ENCODE measurements around the gene DYNC1H1. TPM values are rescaled to one million over a fixed set of nuclear protein-coding genes. Genes with fewer than 3 reads are reported as not detected.
A peak's percentile ranks its signal among the peaks of the same experiment; 100 is the strongest.

The DYNC1H1 gene
- total and polyA plus RNA-seq, 2 of the 13 experiments (the other 11 are each of a cell fraction or from before 2014, with no cell fraction given), result 74.4 to 239 TPM

DNA sequence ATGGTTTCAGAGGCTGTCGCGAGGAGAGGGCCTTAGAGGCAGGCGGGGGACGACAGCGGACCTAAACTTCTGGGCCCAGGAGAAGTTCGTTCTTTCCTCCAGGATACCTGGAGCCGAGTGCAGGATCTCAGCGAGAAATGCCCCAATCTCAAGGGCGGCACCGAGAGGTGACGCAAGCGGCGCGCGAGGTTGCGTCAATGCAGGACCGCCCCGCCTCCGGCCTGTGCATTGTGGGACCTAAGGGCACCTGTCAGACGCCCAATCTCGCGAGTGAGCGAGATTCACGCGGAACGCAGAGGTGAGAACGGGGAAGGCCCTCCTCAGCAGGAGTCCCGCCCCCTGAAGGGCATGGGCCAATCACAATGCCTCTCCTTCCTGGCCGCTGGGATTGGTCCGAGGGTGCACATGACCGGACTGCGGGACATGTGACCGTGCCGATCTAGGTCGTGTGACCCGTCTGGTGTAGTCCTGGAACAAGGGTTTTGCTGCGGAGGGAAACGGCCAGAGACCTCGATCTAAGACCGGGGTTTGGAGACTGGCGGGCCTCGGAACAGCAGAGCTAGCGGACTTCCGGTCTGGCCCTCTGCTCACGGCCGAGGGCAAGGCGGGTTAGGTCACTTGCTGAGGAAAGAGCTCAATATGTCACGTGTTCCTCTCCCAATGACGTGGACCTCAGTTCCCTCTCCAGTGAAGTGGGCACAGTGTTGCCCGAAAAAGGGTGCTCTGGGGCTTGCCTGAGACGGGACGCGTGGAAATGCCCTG, 16.3 kb upstream of the DYNC1H1 start (continued):
- TF ChIP-seq, protein P1, sequence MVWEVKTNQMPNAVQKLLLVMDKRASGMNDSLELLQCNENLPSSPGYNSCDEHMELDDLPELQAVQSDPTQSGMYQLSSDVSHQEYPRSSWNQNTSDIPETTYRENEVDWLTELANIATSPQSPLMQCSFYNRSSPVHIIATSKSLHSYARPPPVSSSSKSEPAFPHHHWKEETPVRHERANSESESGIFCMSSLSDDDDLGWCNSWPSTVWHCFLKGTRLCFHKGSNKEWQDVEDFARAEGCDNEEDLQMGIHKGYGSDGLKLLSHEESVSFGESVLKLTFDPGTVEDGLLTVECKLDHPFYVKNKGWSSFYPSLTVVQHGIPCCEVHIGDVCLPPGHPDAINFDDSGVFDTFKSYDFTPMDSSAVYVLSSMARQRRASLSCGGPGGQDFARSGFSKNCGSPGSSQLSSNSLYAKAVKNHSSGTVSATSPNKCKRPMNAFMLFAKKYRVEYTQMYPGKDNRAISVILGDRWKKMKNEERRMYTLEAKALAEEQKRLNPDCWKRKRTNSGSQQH (CRISPR knock-in tag; IDR thresholded peaks at IDR 0.05; ENCODE audit: low read depth), result peak; percentile 62; the same call in 1 of the 2 replicates
- TF ChIP-seq, protein P2, sequence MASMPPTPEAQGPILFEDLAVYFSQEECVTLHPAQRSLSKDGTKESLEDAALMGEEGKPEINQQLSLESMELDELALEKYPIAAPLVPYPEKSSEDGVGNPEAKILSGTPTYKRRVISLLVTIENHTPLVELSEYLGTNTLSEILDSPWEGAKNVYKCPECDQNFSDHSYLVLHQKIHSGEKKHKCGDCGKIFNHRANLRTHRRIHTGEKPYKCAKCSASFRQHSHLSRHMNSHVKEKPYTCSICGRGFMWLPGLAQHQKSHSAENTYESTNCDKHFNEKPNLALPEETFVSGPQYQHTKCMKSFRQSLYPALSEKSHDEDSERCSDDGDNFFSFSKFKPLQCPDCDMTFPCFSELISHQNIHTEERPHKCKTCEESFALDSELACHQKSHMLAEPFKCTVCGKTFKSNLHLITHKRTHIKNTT (CRISPR knock-in tag; IDR thresholded peaks at IDR 0.05), result 0 out of 2 replicates have a peak, but pooled peaks have one; percentile 54
- TF ChIP-seq, protein P3, sequence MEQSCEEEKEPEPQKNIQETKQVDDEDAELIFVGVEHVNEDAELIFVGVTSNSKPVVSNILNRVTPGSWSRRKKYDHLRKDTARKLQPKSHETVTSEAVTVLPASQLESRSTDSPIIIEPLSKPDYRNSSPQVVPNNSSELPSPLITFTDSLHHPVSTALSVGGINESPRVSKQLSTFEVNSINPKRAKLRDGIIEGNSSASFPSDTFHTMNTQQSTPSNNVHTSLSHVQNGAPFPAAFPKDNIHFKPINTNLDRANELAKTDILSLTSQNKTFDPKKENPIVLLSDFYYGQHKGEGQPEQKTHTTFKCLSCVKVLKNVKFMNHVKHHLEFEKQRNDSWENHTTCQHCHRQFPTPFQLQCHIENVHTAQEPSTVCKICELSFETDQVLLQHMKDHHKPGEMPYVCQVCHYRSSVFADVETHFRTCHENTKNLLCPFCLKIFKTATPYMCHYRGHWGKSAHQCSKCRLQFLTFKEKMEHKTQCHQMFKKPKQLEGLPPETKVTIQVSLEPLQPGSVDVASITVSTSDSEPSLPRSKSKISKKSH (CRISPR knock-in tag; IDR thresholded peaks at IDR 0.05; ENCODE audit: borderline replicate concordance), result peak; percentile 86; the same call in 1 of the 2 replicates
- TF ChIP-seq MIXL1 (CRISPR knock-in tag; IDR thresholded peaks at IDR 0.05), result peak; percentile 69
- TF ChIP-seq SOX5 (CRISPR knock-in tag; IDR thresholded peaks at IDR 0.05; ENCODE audit: borderline replicate concordance), result peak; percentile 59; the same call in 1 of the 2 replicates
- TF ChIP-seq, protein P4, sequence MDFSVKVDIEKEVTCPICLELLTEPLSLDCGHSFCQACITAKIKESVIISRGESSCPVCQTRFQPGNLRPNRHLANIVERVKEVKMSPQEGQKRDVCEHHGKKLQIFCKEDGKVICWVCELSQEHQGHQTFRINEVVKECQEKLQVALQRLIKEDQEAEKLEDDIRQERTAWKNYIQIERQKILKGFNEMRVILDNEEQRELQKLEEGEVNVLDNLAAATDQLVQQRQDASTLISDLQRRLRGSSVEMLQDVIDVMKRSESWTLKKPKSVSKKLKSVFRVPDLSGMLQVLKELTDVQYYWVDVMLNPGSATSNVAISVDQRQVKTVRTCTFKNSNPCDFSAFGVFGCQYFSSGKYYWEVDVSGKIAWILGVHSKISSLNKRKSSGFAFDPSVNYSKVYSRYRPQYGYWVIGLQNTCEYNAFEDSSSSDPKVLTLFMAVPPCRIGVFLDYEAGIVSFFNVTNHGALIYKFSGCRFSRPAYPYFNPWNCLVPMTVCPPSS (IDR thresholded peaks at IDR 0.05), result no peak
- TF ChIP-seq, protein P5, sequence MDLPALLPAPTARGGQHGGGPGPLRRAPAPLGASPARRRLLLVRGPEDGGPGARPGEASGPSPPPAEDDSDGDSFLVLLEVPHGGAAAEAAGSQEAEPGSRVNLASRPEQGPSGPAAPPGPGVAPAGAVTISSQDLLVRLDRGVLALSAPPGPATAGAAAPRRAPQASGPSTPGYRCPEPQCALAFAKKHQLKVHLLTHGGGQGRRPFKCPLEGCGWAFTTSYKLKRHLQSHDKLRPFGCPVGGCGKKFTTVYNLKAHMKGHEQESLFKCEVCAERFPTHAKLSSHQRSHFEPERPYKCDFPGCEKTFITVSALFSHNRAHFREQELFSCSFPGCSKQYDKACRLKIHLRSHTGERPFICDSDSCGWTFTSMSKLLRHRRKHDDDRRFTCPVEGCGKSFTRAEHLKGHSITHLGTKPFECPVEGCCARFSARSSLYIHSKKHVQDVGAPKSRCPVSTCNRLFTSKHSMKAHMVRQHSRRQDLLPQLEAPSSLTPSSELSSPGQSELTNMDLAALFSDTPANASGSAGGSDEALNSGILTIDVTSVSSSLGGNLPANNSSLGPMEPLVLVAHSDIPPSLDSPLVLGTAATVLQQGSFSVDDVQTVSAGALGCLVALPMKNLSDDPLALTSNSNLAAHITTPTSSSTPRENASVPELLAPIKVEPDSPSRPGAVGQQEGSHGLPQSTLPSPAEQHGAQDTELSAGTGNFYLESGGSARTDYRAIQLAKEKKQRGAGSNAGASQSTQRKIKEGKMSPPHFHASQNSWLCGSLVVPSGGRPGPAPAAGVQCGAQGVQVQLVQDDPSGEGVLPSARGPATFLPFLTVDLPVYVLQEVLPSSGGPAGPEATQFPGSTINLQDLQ (CRISPR knock-in tag; IDR thresholded peaks at IDR 0.05), result 0 out of 2 replicates have a peak, but pooled peaks have one; percentile 66
- TF ChIP-seq RFXANK (CRISPR knock-in tag; IDR thresholded peaks at IDR 0.05), result peak; percentile 26; the same call in 1 of the 2 replicates
- no peak for TF ChIP-seq POLR2AphosphoS2 (IDR thresholded peaks at IDR 0.05; ENCODE audit: low read depth, low read length)
- peak; percentile 77 for TF ChIP-seq HNRNPLL (IDR thresholded peaks at IDR 0.05; ENCODE audit: low read depth, low read length, poor library complexity, severe bottlenecking)
- peak; percentile 58 for TF ChIP-seq ZEB1 (IDR thresholded peaks at IDR 0.05; ENCODE audit: insufficient replicate concordance, low read depth)
- peak; percentile 93; the same call in 1 of the 2 replicates for TF ChIP-seq MIER3 (CRISPR knock-in tag; IDR thresholded peaks at IDR 0.05; ENCODE audit: borderline replicate concordance)
- TF ChIP-seq, protein P6, sequence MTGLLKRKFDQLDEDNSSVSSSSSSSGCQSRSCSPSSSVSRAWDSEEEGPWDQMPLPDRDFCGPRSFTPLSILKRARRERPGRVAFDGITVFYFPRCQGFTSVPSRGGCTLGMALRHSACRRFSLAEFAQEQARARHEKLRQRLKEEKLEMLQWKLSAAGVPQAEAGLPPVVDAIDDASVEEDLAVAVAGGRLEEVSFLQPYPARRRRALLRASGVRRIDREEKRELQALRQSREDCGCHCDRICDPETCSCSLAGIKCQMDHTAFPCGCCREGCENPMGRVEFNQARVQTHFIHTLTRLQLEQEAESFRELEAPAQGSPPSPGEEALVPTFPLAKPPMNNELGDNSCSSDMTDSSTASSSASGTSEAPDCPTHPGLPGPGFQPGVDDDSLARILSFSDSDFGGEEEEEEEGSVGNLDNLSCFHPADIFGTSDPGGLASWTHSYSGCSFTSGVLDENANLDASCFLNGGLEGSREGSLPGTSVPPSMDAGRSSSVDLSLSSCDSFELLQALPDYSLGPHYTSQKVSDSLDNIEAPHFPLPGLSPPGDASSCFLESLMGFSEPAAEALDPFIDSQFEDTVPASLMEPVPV (CRISPR knock-in tag; IDR thresholded peaks at IDR 0.05), result peak; percentile 29; the same call in 1 of the 2 replicates
- TF ChIP-seq NFE2L1 (CRISPR knock-in tag; IDR thresholded peaks at IDR 0.05; ENCODE audit: borderline replicate concordance), result 0 out of 2 replicates have a peak, but pooled peaks have one; percentile 13
- peak; percentile 64 for TF ChIP-seq FOXA3 (CRISPR knock-in tag; IDR thresholded peaks at IDR 0.05)
- TF ChIP-seq NR2F2 (IDR thresholded peaks at IDR 0.05; ENCODE audit: borderline replicate concordance, low read depth), result no peak
- no peak for TF ChIP-seq ZNF33B (CRISPR knock-in tag; IDR thresholded peaks at IDR 0.05)
- peak; percentile 97 for TF ChIP-seq ZMYM4 (CRISPR knock-in tag; IDR thresholded peaks at IDR 0.05)
- peak; percentile 97 for TF ChIP-seq KLF6 (CRISPR knock-in tag; IDR thresholded peaks at IDR 0.05)
